Mammary epithelial cell (primary cell): ENCODE measurements around the gene MED12L.

Experiments used
- EZH2 ChIP-seq: IDR thresholded peaks from 2 replicates; pipeline ENCODE4 v1.6.1; 2012; ENCODE audit warnings: low read length, inconsistent platforms, borderline replicate concordance
- TF ChIP-seq, protein P1 (sequence below), 2 donors: IDR thresholded peaks in 1 of 2; conservative IDR thresholded peaks in 1 of 2; 2 replicates each; pipeline ENCODE4 v1.5.1; 2011 to 2012; ENCODE audit warnings: inconsistent platforms in 2 of 2, low read length in 2 of 2, mild to moderate bottlenecking in 2 of 2, control low read depth in 1 of 2, low read depth in 1 of 2; ENCODE audit not compliant: insufficient read depth in 1 of 2; ENCODE audit errors: extremely low read depth in 1 of 2

DNA sequence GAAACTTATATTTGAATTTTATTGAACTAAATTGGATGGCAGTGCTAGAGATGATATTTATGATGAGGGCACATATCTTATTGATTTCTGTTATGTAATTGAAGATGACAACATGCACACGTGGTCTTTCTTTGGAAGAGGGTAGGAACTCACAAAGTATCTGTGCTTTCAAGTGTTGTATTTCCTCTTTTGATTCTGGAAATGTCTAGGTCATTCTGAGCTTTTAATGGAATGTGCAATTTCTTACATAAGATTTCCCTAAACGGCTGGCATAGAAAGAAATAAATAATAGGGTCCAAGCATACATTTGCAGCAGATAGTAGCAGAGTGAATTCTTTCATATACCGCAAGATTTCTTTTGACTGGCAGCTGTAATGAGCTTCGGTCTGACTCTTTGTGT lies 127.7 kb downstream of the MED12L start:
- TF ChIP-seq, protein P1, sequence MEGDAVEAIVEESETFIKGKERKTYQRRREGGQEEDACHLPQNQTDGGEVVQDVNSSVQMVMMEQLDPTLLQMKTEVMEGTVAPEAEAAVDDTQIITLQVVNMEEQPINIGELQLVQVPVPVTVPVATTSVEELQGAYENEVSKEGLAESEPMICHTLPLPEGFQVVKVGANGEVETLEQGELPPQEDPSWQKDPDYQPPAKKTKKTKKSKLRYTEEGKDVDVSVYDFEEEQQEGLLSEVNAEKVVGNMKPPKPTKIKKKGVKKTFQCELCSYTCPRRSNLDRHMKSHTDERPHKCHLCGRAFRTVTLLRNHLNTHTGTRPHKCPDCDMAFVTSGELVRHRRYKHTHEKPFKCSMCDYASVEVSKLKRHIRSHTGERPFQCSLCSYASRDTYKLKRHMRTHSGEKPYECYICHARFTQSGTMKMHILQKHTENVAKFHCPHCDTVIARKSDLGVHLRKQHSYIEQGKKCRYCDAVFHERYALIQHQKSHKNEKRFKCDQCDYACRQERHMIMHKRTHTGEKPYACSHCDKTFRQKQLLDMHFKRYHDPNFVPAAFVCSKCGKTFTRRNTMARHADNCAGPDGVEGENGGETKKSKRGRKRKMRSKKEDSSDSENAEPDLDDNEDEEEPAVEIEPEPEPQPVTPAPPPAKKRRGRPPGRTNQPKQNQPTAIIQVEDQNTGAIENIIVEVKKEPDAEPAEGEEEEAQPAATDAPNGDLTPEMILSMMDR (conservative IDR thresholded peaks at IDR 0.05 in 1 of 2, IDR thresholded peaks at IDR 0.05 in 1 of 2; ENCODE audit: extremely low read depth in 1 of 2, insufficient read depth in 1 of 2, low read depth in 1 of 2, low read length in 2 of 2): no peak
- no peak for TF ChIP-seq EZH2
